ENCODE measurements around the gene RLIM. TPM values are rescaled to one million over a fixed set of nuclear protein-coding genes. Genes with fewer than 3 reads are reported as not detected.

Gene RLIM
- total RNA-seq, 2 experiments from 2014 or later: 41.8 to 43.5 TPM

DNA sequence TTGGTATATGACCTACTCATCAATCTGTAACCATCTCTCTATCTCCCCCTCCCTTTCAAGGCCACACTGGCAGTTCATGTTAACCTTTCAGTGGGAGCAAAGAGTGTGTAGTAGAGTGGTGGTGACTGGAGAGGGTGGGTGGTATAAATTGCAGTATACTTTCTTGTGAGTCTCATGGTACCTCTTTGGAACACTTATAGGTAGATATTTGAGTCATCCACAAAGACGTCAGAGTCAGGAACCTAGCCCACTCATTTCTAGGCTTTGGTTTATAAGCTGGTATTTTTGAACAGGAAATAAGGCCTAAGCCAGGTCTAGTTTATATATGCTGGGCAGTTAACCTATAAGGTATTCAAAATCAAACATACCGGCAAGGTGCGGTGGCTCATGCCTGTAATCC, 36.3 kb downstream of the RLIM start:
- no peaks in the 10 kb centered on the region for H3K9me3 Mint-ChIP-seq
- H3K4me1 Mint-ChIP-seq (ENCODE audit: low read depth): peaks cover 10% of the 10 kb centered on the region
- peak overlapping the region; percentile 24 for H3K27ac Mint-ChIP-seq
- H3K27me3 Mint-ChIP-seq (ENCODE audit: low read depth): no peaks in the 10 kb centered on the region
- intact Hi-C loops (cut with micrococcal nuclease): loop anchor here (1.0 kb wide), 1 partner anchor 36 kb away; the partner anchor contains the start of gene RLIM
- peak; percentile 24 for DNase-seq
- peaks cover 5% of the 10 kb centered on the region for H3K36me3 Mint-ChIP-seq (ENCODE audit: low read depth)
- H3K4me3 Mint-ChIP-seq: no peak overlapping the region
- CTCF ChIA-PET: no interaction called here

DNA sequence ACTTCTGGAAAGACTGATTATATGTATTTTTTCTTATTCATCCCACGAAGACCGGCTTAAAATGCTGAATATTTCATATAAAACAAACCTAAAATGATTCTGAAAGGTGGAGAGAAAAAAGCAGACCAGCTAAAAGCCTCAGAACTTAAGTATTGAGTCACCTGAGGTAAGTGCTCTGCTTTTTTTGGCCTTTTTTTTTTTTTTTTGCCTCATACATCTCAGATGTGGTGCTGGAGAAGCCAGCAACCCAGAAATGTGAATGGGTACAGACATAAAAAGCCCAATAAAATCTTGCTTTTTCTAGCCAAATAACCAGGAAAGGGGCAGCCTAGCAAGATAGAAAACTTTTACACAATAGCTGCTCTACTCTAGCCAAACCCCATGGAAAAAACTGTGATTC, 57.0 kb downstream of the RLIM start:
- H3K9me3 Mint-ChIP-seq: no peaks in the 10 kb centered on the region
- H3K36me3 Mint-ChIP-seq (ENCODE audit: low read depth): no peaks in the 10 kb centered on the region
- no peaks in the 10 kb centered on the region for H3K27me3 Mint-ChIP-seq (ENCODE audit: low read depth)
- DNase-seq: no peak
- H3K4me3 Mint-ChIP-seq: no peak overlapping the region
- H3K27ac Mint-ChIP-seq: no peak overlapping the region
- H3K4me1 Mint-ChIP-seq (ENCODE audit: low read depth): no peaks in the 10 kb centered on the region
- intact Hi-C loops (cut with micrococcal nuclease): loop anchor here (10.0 kb wide), 1 partner anchor 423 kb away; no protein-coding TSS in a partner anchor
- CTCF ChIA-PET: no interaction called here

DNA sequence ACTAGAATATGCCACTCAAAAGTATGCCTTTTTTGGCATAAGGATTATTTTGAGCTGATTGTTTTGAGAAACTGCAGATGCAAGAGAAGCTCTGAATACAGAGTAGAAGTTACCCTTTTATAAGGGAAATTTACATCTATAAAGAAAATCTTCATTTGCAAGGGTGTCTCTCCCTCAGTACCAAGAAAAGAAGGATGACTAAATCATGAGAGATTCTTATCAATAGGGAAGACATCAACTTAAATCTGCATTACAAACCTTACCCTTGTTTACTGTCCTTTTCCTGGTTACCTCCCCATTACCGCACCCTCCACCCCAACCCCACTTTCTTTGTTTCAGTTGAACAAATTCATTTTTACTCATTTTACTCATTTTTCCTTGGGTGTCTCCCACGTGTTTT, 62.5 kb downstream of the RLIM start:
- intact Hi-C loops (cut with micrococcal nuclease): loop anchor here (5.0 to 10.0 kb wide), 3 partner anchors 60 to 1050 kb away; no protein-coding TSS in a partner anchor
- H3K36me3 Mint-ChIP-seq (ENCODE audit: low read depth): no peaks in the 10 kb centered on the region
- no peak for DNase-seq
- H3K4me3 Mint-ChIP-seq: no peak overlapping the region
- CTCF ChIA-PET: interaction anchor here (0.6 to 1.3 kb wide), 3 partner anchors 17 to 618 kb away, joined by 3 to 4 read pairs (median 3); no protein-coding TSS in a partner anchor
- H3K27me3 Mint-ChIP-seq (ENCODE audit: low read depth): no peaks in the 10 kb centered on the region
- peaks cover 2% of the 10 kb centered on the region for H3K4me1 Mint-ChIP-seq (ENCODE audit: low read depth)
- no peaks in the 10 kb centered on the region for H3K9me3 Mint-ChIP-seq
- H3K27ac Mint-ChIP-seq: no peak overlapping the region

DNA sequence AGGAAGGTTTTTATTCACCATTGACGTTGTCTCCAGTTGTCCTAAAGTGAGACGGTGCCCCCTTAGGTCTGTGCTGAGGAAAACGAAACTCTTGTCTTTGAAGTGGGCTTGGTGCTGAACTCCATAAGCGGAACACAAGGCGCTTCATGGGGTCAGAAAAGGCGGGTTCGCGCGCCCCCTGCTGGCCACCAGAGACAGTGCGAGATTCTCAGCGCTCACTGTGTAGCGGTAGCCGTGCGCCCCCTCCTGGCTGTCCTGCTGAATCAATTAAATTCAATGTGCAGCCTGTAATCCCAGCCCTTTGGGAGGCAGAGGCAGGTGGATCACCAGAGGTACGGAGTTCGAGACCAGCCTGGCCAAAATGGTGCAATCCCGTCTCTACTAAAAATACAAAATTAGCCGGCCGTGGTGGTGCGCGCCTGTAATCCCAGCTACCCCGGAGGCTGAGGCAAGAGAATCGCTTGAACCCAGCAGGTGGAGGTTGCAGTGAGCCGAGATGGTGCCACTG, 64.1 kb downstream of the RLIM start:
- DNase-seq: peak; percentile 85
- Mint-ChIP-seq H3K4me3 (no peak overlapping the region), H3K27me3 (ENCODE audit: low read depth) (no peaks in the 10 kb centered on the region), H3K36me3 (ENCODE audit: low read depth) (no peaks in the 10 kb centered on the region), H3K9me3 (no peaks in the 10 kb centered on the region), H3K4me1 (ENCODE audit: low read depth) (peaks cover 2% of the 10 kb centered on the region), H3K27ac (no peak overlapping the region)
- CTCF ChIA-PET: interaction anchor here (0.6 to 0.9 kb wide), 2 partner anchors 10 to 164 kb away, joined by 3 read pairs; no protein-coding TSS in a partner anchor
- intact Hi-C loops (cut with micrococcal nuclease): loop anchor here (1.0 to 10.0 kb wide), 7 partner anchors 15 to 1052 kb away; no protein-coding TSS in a partner anchor

DNA sequence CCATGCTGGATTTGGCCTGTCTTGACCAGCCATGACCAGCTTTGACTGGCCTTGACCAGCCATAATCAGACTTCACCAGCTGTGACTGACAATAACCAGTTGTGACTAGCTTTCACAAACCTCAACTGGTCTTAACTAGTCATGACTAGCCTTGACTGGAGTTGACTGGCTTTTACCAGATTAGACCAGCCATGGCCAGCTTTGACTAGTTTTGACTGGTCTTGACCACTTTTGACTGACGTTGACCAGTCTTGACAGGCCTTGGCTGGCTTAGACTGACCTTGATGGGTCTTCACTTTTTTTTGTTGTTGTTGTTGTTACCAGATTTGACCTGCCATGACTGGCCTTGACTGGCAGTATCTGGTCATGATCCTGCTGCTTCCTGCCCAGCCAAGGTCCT, 67.4 kb downstream of the RLIM start:
- CTCF ChIA-PET: interaction anchor here (0.8 to 2.7 kb wide), 3 partner anchors 12 to 54 kb away, joined by 4 to 11 read pairs (median 4); no protein-coding TSS in a partner anchor
- Mint-ChIP-seq H3K27ac (no peak overlapping the region), H3K4me3 (no peak overlapping the region), H3K27me3 (ENCODE audit: low read depth) (no peaks in the 10 kb centered on the region), H3K36me3 (ENCODE audit: low read depth) (no peaks in the 10 kb centered on the region), H3K9me3 (no peaks in the 10 kb centered on the region), H3K4me1 (ENCODE audit: low read depth) (peaks cover 2% of the 10 kb centered on the region)
- intact Hi-C loops (cut with micrococcal nuclease): loop anchor here (2.0 kb wide), 1 partner anchor 532 kb away; no protein-coding TSS in a partner anchor
- DNase-seq: no peak

DNA sequence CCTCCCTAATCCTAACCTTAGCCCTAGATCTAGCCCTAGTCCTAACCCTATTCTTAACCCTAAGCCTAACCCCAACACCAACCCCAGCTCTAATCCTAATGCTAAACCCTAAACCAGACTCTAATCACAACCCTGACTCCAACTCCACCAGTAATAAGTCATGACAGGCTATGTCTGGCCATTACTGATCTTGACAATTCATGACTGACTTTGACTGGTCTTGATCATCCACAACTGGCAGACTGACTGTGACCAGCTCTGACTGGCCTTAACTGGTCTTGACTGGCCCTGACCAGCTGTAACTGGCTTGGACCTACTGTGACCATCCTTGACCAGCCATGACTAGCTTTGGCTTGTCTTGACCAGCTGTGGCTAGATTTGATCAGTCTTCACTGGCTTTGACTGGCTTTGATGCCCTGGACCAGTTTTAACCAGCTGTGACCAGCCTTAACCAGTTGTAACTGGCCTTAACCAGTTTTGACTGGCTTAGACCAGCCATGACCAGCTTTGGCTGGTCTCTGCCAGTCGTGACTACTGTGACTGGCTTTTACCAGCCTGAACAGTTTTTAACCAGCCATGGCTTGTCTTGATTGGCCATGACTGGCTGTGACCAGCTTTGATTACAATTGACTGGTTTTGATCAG, 68.4 kb downstream of the RLIM start:
- H3K27me3 Mint-ChIP-seq (ENCODE audit: low read depth): no peaks in the 10 kb centered on the region
- intact Hi-C loops (cut with micrococcal nuclease): loop anchor here (2.0 kb wide), 1 partner anchor 531 kb away; no protein-coding TSS in a partner anchor
- H3K4me3 Mint-ChIP-seq: no peak overlapping the region
- CTCF ChIA-PET: interaction anchor here (0.6 to 2.7 kb wide), 6 partner anchors 10 to 690 kb away, joined by 3 to 11 read pairs (median 3); no protein-coding TSS in a partner anchor
- no peak overlapping the region for H3K27ac Mint-ChIP-seq
- H3K9me3 Mint-ChIP-seq: no peaks in the 10 kb centered on the region
- no peak for DNase-seq
- peaks cover 2% of the 10 kb centered on the region for H3K4me1 Mint-ChIP-seq (ENCODE audit: low read depth)
- H3K36me3 Mint-ChIP-seq (ENCODE audit: low read depth): no peaks in the 10 kb centered on the region

DNA sequence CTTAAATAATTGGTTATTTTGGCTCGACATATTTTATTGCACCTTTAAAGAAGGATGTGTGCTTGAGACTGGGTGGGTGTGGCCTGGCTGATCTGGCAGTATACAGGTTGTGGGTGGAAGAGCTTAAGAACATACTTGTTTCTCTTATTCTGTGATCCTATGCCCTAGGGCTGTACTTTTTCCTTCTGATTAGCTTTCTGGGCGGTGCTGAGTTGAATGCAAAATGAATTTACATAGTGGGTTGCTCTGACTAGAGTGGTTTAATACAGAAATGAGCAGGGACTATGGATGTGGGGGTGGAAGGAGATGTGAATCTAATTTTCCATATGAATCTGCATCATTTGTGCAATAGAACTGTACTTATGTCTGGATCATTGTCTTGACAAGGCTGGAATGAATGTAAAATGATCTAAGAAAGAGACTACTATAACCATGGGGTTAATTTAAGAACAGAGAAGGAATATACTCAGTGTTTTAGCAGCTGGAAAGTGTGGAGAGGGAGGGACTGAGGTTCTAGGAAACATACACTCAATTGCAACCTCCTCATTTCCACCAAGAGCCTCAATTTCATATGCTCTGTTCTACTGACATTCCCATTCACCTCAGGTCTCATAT, 73.7 kb downstream of the RLIM start:
- no peak for DNase-seq
- CTCF ChIA-PET: interaction anchor here (1.7 kb wide), 1 partner anchor 156 kb away, joined by 4 read pairs; no protein-coding TSS in a partner anchor
- Mint-ChIP-seq H3K4me3 (no peak overlapping the region), H3K27me3 (ENCODE audit: low read depth) (no peaks in the 10 kb centered on the region), H3K4me1 (ENCODE audit: low read depth) (peaks cover 8% of the 10 kb centered on the region), H3K27ac (no peak overlapping the region), H3K36me3 (ENCODE audit: low read depth) (peaks cover 1% of the 10 kb centered on the region), H3K9me3 (no peaks in the 10 kb centered on the region)
- intact Hi-C loops (cut with micrococcal nuclease): no loop called here

DNA sequence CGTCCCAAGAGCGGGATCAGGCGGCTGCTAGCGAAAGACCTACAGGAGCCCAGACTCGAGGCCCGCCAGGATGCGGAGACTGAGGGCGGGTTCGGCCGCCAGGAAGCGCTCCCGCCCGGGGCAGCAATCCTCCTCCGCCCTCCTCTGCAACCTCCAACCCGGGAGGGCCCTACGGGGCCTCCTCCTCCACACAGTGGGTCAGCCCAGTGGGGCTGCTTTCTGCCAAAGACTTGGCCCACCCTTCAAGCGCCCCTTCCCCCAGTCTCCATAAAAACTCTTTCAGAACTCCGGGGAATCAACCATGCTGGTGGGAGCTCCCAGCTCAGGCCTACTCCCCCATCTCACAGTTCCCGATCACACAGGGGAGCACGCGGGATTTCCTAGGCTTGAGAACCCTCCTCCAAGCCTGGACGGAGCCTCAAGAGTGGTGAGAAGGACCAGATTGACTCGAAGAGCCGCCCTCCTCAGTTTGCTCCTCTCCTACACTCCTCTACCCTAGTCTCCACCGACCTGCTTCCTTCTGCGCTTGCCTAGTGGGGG, 77.5 kb downstream of the RLIM start:
- Mint-ChIP-seq H3K27me3 (ENCODE audit: low read depth) (no peaks in the 10 kb centered on the region), H3K36me3 (ENCODE audit: low read depth) (peaks cover 1% of the 10 kb centered on the region), H3K4me3 (peak overlapping the region; percentile 73), H3K4me1 (ENCODE audit: low read depth) (peaks cover 20% of the 10 kb centered on the region), H3K9me3 (no peaks in the 10 kb centered on the region), H3K27ac (no peak overlapping the region)
- CTCF ChIA-PET: interaction anchor here (0.8 kb wide), 1 partner anchor 9 kb away, joined by 3 read pairs; no protein-coding TSS in a partner anchor
- intact Hi-C loops (cut with micrococcal nuclease): loop anchor here (2.0 to 10.0 kb wide), 2 partner anchors 78 to 972 kb away; partner anchors contain the start of genes CHIC1 and RLIM
- no peak for DNase-seq

DNA sequence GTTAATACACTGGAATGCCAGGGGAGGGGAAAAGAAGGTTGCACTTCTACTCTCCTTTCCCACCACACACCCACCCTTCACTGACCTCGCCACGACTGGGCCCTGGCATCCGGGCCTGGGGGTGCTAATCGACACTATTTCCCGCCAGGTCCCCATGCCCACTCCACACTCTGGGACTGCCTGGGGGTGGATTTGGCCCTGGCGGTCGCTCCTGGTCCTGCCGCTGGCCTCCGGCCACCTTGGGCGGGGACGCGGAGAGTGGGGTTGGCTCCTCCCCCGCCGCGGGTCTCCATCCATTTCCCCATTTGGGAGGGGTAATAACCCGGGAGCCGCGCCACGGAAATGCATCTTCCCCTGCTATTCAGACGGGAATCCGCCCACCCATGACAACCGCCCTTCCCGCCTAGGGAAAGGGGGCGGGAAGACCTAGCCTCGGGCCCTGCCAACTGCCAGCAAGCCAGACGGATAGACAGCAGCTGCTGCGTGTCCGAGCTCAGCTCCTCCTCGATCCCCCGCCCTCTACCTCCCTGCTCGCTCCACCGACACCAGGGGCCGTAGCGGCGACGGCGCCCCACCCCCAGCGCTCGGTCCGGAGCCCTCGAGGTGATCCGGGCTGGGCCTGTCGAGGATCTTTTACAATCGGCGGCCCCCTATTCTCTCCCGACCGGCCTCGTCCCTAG, 78.1 kb downstream of the RLIM start:
- DNase-seq: peak; percentile 40
- Mint-ChIP-seq H3K4me3 (peak overlapping the region; percentile 73), H3K4me1 (ENCODE audit: low read depth) (peaks cover 20% of the 10 kb centered on the region), H3K9me3 (no peaks in the 10 kb centered on the region), H3K36me3 (ENCODE audit: low read depth) (peaks cover 1% of the 10 kb centered on the region), H3K27ac (peak overlapping the region; percentile 2), H3K27me3 (ENCODE audit: low read depth) (no peaks in the 10 kb centered on the region)
- CTCF ChIA-PET: interaction anchor here (0.8 kb wide), 1 partner anchor 9 kb away, joined by 3 read pairs; no protein-coding TSS in a partner anchor
- intact Hi-C loops (cut with micrococcal nuclease): loop anchor here (2.0 to 10.0 kb wide), 2 partner anchors 79 to 971 kb away; partner anchors contain the start of genes CHIC1 and RLIM

DNA sequence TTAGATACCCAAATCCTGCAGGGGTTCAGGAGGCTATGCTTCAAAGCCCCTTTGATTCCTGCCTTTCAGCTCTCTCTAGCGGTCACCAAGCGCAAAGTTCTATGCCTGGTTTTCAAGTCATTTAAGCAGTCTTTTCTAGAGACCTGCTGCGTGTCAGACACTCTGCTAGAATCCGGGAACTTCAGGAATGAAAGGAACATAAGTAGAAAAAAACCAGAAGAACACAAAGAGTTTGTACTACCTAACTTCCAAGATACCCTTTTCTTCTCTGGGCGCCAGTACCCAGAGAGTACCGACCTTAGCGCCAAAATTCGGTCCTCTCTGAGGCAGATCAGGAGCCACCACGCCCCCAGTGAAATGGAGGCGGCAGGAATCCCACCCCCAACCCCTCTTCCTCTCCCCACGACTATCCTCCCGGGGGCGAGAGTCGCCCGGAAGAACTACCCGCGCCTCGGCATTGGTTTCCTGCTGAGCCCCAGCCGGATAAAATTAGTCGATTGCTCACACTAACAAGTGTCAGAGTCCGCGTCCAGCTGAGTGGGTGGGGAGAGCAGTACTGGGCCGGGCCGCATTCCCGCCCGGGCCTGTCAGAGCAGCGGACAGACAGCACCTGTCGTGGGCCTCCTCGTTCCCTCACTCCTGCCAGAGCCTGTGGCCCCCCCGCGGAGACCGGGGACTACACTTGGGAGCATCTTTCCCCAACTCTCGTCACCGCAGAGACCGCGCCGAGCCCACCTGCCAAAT, 78.8 kb downstream of the RLIM start:
- CTCF ChIA-PET: interaction anchor here (0.8 to 2.0 kb wide), 4 partner anchors 10 to 112 kb away, joined by 3 to 11 read pairs (median 3); no protein-coding TSS in a partner anchor
- Mint-ChIP-seq H3K4me1 (ENCODE audit: low read depth) (peaks cover 16% of the 10 kb centered on the region), H3K27me3 (ENCODE audit: low read depth) (no peaks in the 10 kb centered on the region), H3K9me3 (no peaks in the 10 kb centered on the region), H3K27ac (no peak overlapping the region), H3K4me3 (peak overlapping the region; percentile 73), H3K36me3 (ENCODE audit: low read depth) (peaks cover 1% of the 10 kb centered on the region)
- intact Hi-C loops (cut with micrococcal nuclease): loop anchor here (1.0 to 10.0 kb wide), 6 partner anchors 15 to 971 kb away; partner anchors contain the start of genes CHIC1 and RLIM
- peak; percentile 56 for DNase-seq

Data from activated naive CD4-positive, alpha-beta T cell treated with anti-CD3 and anti-CD28 coated beads for 36 hours (primary cell).